NCI-H2107 treated with DMSO at 0.1 percent for 48 hours (cell line): ENCODE data around the gene CANT1.
"Not testable (repeated sequence)": the region's sequence is repeated elsewhere in the genome, so short reads cannot be mapped to it uniquely, and the experiment has no call there.

Experiments
- DNase-seq: peaks from one replicate; lab custom pipeline; 2025; ENCODE audit not compliant: unreplicated experiment; lab: John Stamatoyannopoulos, UW

CANT1 gene

GRCh38 chr17:78962984-78963348, 46.6 kb downstream of the CANT1 start:
- DNase-seq: not testable (repeated sequence)

GRCh38 chr17:78962345-78962983, 47.1 kb downstream of the CANT1 start:
- no peak for DNase-seq

GRCh38 chr17:78961571-78961970, 48.0 kb downstream of the CANT1 start:
- no peak for DNase-seq

- no peak for DNase-seq
Measured at GRCh38 chr17:78960928-78961327, 48.6 kb downstream of the CANT1 start.

- DNase-seq: no peak
Measured at GRCh38 chr17:78959803-78960202, 49.8 kb downstream of the CANT1 start.

- DNase-seq: no peak
Measured at GRCh38 chr17:78958641-78959127, 50.9 kb downstream of the CANT1 start.

GRCh38 chr17:78957128-78957527, 52.4 kb downstream of the CANT1 start:
- DNase-seq: no peak

GRCh38 chr17:78956254-78956653, 53.3 kb downstream of the CANT1 start:
- no peak for DNase-seq

GRCh38 chr17:78954684-78955083, 54.9 kb downstream of the CANT1 start:
- no peak for DNase-seq

- DNase-seq: no peak
Measured at GRCh38 chr17:78953356-78954350, 55.9 kb downstream of the CANT1 start.

GRCh38 chr17:78952706-78953105, 56.9 kb downstream of the CANT1 start:
- DNase-seq: no peak

- DNase-seq: no peak
Measured at GRCh38 chr17:78951967-78952551, 57.5 kb downstream of the CANT1 start.

GRCh38 chr17:78950870-78951269, 58.7 kb downstream of the CANT1 start:
- no peak for DNase-seq

- DNase-seq: no peak
Measured at GRCh38 chr17:78947235-78948149, 62.1 kb downstream of the CANT1 start.

- DNase-seq: no peak
Measured at GRCh38 chr17:78946631-78947030, 62.9 kb downstream of the CANT1 start.

- DNase-seq: no peak
Measured at GRCh38 chr17:78946131-78946530, 63.4 kb downstream of the CANT1 start.

GRCh38 chr17:78945455-78945854, 64.1 kb downstream of the CANT1 start:
- not testable (repeated sequence) for DNase-seq

- DNase-seq: no peak
Measured at GRCh38 chr17:78944956-78945355, 64.6 kb downstream of the CANT1 start.

- DNase-seq: no peak
Measured at GRCh38 chr17:78944026-78944425, 65.5 kb downstream of the CANT1 start.
